Right renal pelvis (tissue), 4 donors: ENCODE data around the gene TTC9C. TPM values are rescaled to one million over a fixed set of nuclear protein-coding genes. Genes with fewer than 3 reads are reported as not detected.
A peak's percentile ranks its signal among the peaks of the same experiment; 100 is the strongest.
"Not testable (repeated sequence)": the region's sequence is repeated elsewhere in the genome, so short reads cannot be mapped to it uniquely, and the experiment has no call there.

Experiments
- DNase-seq, 4 donors: peaks; one replicate each; pipeline ENCODE4 v3.0.0-alpha.2; 2013; ENCODE audit warnings: low read depth in 4 of 4, low spot score in 3 of 4, missing footprints in 1 of 4
- polyA plus RNA-seq, 4 donors: library from polyadenylated mRNA; unstranded; fragments of 120-200 nt; gene quantifications; one replicate each; pipeline ENCODE4 v1.2.1, GENCODE V29; 2013; ENCODE audit not compliant: insufficient read length in 4 of 4

TTC9C gene
- polyA plus RNA-seq, 4 donors, result 35.6 to 44.1 (median 42.3) TPM

DNA sequence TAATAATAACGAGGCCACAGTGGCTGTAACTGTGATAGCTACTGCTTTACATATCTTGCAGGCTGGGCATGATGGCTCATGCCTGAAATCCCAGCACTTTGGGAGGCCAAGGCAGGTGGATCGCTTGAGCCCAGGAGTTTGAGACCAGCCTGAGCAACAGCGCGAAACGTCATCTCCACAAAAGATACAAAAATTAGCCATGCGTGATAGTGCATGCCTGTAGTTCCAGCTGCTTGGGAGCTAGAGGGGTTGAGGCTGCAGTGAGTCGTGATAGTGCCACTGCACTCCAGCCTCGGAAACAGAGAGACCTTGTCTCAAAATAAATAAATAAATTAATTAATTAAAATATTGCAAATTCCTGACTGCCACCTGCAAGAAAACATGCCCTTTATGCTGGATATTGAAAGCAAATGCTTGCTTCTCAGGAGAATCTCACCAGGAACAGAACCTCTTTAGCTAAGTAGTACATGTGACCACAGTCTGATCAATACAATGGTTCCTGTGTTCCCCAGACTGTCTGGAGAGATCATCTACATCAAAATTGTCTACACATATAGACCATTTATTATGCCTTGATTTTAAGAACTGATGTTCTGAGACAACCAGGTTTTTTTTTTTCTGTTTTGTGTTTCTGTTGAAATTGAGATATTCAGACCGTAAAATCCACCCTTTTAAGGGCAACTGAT lies 19.3 kb downstream of the TTC9C start:
- DNase-seq, result no peak

DNA sequence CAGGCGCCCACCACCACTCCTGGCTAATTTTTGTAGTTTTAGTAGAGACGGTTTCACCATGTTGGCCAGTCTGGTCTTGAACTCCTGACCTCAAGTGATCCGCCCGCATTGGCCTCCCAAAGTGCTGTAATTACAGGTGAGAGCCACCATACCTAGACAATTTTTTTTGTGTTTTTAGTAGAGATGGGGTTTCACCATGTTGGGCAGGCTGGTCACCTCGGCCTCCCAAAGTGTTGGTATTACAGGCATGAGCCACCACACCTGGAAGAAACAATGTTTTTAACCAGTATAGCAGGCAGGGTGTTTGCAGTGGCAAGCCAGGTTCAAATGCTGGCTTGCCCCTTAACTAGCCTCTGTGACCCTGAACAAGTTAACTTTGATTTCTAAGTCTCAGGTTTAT lies 21.6 kb downstream of the TTC9C start:
- not testable (repeated sequence) for DNase-seq

- no peak for DNase-seq
Observed at GRCh38 chr11:62752177-62752785, 24.0 kb downstream of the TTC9C start.

GRCh38 chr11:62752994-62753735 lies 24.9 kb downstream of the TTC9C start:
- no peak for DNase-seq

DNA sequence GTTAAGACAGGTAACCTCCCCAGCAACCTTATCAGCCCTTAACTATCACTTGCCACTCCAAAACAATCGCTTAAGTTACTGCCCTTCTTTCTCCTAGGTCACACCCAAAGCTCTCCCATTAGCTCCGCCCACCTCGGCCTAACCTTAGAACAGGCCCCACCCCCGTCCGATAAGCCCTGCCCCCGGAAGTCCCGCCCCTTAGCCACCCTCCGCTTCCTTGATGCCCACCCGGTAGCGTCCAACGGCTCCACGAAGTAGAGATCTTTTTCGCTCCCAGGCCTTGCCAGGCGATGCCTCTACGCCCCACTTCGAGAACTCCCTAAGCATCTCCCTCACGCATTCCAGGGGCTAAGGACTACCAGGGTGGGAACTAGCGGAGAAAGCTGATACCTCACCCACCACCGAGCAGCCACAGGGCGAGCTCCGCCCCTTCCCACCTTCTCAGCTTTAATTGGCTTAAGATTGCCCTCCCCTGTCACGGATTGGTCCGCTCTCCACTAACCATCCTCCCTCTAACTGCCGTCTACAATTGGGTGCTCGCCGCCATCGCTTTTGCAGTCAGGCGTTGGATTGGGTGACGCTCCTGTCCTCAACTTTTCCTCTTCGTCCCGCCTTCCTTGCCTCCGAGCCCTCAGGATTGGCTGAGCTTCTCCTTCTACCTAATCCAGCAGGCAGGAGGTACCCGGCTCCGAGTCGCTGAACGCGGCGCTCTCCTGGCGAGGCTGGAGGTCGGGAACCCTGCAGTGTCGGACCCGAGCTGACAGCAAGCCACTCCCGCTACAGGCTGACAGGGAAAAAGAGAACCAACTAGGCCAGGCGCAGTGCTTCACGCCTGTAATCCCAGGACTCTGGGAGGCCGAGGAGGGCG lies 25.7 kb downstream of the TTC9C start, which contains the start of gene ZBTB3:
ZBTB3 (minus strand) TSS at position 425 of the 868 bp plus-strand sequence. CDS start 496 bp downstream, outside the sequence.
- DNase-seq, result peak; percentile 91 to 98 (median 96)

DNA sequence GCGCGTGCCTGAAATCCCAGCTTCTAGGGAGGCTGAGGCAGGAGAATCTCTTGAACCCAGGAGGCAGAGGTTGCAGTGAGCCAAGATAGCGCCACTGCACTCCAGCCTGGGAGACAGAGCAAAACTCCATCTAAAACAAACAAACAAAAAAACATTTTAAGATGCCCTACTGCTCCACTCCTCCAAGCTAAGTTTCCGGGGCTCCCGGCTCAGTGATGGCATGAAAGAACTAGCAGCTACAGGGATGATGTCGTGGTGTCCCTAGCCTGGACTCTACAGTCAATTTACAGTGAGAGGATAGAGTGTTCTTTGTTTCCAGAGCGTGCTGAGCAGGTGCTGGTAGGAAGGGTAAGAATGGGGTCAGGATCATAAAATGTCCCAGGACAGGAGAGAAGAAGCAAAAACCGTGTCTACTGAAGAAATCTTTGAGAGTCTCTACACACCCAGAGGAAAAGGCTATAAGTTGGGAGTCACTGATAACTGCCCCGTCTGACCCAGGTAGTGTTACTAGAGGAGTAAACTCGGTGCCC lies 26.9 kb downstream of the TTC9C start:
- DNase-seq, result no peak

- DNase-seq, result no peak
Observed at GRCh38 chr11:62757846-62758788, 29.8 kb downstream of the TTC9C start.

- DNase-seq, result not testable (repeated sequence)
Observed at GRCh38 chr11:62760867-62761227, 32.6 kb downstream of the TTC9C start.

GRCh38 chr11:62770778-62771143 lies 42.5 kb downstream of the TTC9C start:
- DNase-seq, result peak in 1 of 4 donors; percentile 25

GRCh38 chr11:62771144-62772021 lies 43.1 kb downstream of the TTC9C start, which contains the start of gene TAF6L:
Gene TAF6L (plus strand): TSS chr11:62771396. CDS start chr11:62775784, 4,388 bp downstream.
- DNase-seq, result peak; percentile 94 to 96 (median 95)

DNA sequence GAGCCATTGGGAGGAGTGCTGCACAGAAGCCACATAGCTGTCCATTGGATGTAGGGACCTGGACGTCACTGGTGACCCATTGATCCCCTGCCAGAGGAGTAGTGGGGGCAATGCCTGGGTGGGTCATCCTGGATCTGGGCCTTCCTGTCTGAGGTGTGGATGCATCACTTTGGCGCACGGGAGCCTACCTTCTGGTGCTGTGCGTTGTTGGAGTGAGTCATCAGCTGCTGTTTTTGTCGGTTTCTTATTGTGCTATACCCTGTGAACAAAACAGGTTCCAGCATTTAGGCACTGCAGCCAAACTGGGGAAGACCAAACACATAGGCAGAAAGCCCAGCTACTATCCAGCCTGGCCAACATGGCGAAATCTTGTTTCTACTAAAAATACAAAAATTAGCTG lies 46.1 kb downstream of the TTC9C start:
- no peak for DNase-seq

DNA sequence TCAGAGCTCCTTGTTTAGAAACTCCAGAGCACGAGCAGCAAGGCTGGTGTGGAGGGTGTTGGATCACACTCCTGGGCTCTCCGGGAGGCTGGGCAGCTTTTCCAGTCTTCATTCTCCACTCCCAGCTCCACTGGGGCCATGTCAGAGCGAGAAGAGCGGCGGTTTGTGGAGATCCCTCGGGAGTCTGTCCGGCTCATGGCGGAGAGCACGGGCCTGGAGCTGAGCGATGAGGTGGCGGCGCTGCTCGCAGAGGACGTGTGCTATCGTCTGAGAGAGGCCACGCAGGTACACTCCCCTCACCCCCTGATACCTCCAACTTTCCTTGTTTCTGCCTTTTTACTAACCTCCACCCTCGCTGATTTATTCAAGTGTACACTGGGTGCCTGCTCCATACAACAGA lies 47.4 kb downstream of the TTC9C start:
- no peak for DNase-seq

DNA sequence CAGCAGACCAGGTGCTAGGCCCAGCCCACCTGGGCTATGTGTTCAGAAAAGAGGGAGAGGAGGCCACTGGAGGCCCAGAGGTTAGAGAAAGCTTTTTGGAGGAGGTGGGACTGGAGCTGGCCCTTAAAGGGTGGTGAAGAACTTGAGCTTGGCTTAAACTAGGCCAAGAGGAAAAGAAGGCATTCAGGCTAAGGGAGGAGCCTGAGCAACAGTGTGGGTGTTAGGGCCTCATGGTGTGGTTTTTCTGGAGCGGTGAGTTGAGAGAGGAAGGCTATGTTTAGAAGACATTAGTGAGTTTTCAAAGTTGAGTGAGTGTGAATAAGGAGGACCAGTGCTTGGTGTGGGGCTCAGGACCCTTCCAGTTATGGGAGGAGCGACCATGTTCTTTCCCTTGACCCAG lies 49.1 kb downstream of the TTC9C start:
- DNase-seq, result no peak

DNA sequence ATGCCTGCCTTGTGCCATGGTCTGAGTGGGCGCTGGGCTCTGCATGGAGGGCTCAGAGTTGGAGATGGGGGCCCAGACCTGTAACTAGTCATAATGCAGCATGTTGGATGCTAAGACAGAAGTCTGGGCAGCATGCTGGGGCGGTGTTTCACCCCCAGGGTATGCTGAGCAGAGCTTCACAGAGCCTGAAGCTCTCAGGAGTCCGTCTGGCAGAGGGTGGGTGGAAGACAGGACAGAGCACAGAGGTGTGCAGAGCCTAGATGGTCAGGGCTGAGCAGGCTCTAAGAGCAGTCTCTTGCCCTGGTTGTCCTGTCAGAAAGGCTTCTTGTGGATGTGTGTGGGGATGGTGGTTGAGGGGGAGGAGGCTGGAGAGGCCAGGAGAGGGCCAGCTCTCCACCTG lies 50.2 kb downstream of the TTC9C start:
- no peak for DNase-seq

DNA sequence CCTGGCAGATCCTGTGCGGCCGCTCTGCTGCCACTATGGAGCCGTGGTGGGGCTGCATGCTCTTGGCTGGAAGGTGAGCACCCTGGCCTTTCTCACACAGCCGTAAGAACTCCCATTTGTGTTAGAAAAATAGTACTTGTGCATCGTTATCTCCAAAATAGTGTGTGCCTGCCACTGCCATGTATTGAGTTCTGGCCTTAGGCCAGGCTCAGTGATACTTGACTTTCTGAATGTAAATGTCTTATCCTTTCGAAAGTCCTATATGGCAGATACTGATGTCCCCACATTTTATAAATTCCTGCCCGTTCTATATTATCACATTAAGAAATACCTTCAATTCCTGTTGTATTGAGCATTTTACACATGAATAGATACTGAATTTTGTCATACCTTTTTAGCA lies 54.5 kb downstream of the TTC9C start:
- DNase-seq, result no peak

DNA sequence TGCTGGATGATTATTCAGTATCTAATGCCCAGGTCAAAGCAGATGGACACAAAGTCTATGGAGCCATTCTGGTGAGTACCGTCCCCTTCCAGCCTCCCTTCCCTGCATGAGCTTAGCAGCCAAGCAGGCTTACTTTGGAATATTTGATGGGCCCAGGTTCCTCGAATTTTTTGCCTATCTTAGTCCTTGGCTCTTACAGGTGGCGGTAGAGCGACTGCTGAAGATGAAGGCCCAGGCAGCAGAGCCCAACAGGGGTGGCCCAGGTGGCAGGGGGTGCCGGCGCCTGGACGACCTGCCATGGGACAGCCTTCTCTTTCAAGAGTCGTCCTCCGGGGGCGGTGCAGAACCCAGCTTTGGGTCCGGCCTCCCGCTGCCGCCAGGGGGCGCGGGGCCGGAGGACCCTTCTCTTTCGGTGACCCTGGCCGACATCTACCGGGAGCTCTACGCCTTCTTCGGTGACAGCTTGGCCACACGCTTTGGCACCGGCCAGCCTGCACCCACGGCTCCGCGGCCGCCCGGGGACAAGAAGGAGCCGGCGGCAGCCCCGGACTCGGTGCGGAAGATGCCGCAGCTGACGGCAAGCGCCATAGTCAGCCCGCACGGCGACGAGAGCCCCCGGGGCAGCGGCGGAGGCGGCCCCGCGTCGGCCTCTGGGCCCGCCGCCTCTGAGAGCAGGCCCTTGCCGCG lies 58.2 kb downstream of the TTC9C start:
- peak in 3 of 4 donors; percentile 81 to 83 (median 83) for DNase-seq

- peak; percentile 98 for DNase-seq
Observed at GRCh38 chr11:62787005-62787759, 58.9 kb downstream of the TTC9C start, which contains the start of gene TMEM179B. Gene TMEM179B (plus strand): TSS chr11:62787402. CDS start chr11:62787432, 30 bp downstream.
